K562 (cell line): ENCODE results near the gene NPDC1. TPM values are rescaled to one million over a fixed set of nuclear protein-coding genes. Genes with fewer than 3 reads are reported as not detected.

Source experiments
- CGGBP1 ChIP-seq: fragments of 250-450 bp; sonication (Bioruptor Pico); IDR thresholded peaks from 2 replicates; pipeline ENCODE4 v1.9.0; 2021; ENCODE audit warnings: mild to moderate bottlenecking
- ETV1 ChIP-seq: fragments of 450-650 bp; conservative IDR thresholded peaks from 2 replicates; pipeline ENCODE4 v1.6.1; 2016; ENCODE audit warnings: missing genetic modification characterization, control low read depth, low read depth, missing compliant biosample characterization
- GABPA ChIP-seq: fragments of 200-800 bp; sonication (Bioruptor generic); conservative IDR thresholded peaks from 2 replicates; pipeline ENCODE4 v1.6.1; 2016; ENCODE audit warnings: low read depth, missing genetic modification characterization, missing compliant biosample characterization
- GTF2E2 ChIP-seq: fragments of 200-800 bp; sonication (Bioruptor generic); IDR thresholded peaks from 2 replicates; pipeline ENCODE4 v1.6.1; 2016; ENCODE audit warnings: missing genetic modification characterization, missing compliant biosample characterization
- HCFC1 ChIP-seq: IDR thresholded peaks from 2 replicates; pipeline ENCODE4 v1.6.1; 2012; ENCODE audit warnings: low read depth, low read length, improper control_type of control experiment
- HOMEZ ChIP-seq: fragments of 250-450 bp; sonication (Bioruptor Pico); IDR thresholded peaks from 2 replicates; pipeline ENCODE4 v1.4.0; 2020; ENCODE audit warnings: mild to moderate bottlenecking, moderate library complexity
- KDM2B ChIP-seq: fragments of 250-450 bp; sonication (Bioruptor Pico); IDR thresholded peaks from 2 replicates; pipeline ENCODE4 v1.8.0; 2021; ENCODE audit warnings: mild to moderate bottlenecking, moderate library complexity
- NR2C2 ChIP-seq, 2 experiments: fragments of 200-800 bp in 1 of 2; sonication (Bioruptor generic) in 1 of 2; sonication (generic) in 1 of 2; formaldehyde crosslinking in 1 of 2; IDR thresholded peaks; 2 replicates each; pipeline versions ENCODE4 v1.6.1 to v1.8.0; 2016 to 2022; ENCODE audit warnings: mild to moderate bottlenecking in 1 of 2, missing compliant biosample characterization in 1 of 2, missing genetic modification characterization in 1 of 2, missing genetic modification reagents in 1 of 2
- POLR2AphosphoS5 ChIP-seq: IDR thresholded peaks from 2 replicates; pipeline ENCODE4 v1.6.1; 2011; ENCODE audit warnings: mild to moderate bottlenecking, low read depth, low read length, moderate library complexity; ENCODE audit not compliant: control insufficient read depth, insufficient read depth
- RBM14 ChIP-seq: fragments of 200-400 bp; formaldehyde crosslinking; IDR thresholded peaks from 2 replicates; pipeline ENCODE4 v1.6.1; 2018; ENCODE audit warnings: low read depth, mild to moderate bottlenecking, low read length, moderate library complexity, borderline replicate concordance; ENCODE audit not compliant: insufficient read depth
- RCOR1 ChIP-seq, 2 experiments: IDR thresholded peaks; 2 replicates each; pipeline ENCODE4 v1.6.1; 2012; ENCODE audit warnings: low read depth in 2 of 2, low read length in 2 of 2, borderline replicate concordance in 1 of 2, improper control_type of control experiment in 1 of 2
- STAT6 ChIP-seq: sonication (generic); formaldehyde crosslinking; IDR thresholded peaks from 2 replicates; pipeline ENCODE4 v1.8.1; 2023; ENCODE audit warnings: mild to moderate bottlenecking, missing genetic modification reagents
- THRAP3 ChIP-seq: fragments of 450-650 bp; IDR thresholded peaks from 2 replicates; pipeline ENCODE4 v1.6.1; 2016; ENCODE audit warnings: mild to moderate bottlenecking, inconsistent platforms, borderline replicate concordance
- USF1 ChIP-seq: sonication (generic); formaldehyde crosslinking; IDR thresholded peaks from 2 replicates; pipeline ENCODE4 v1.9.0; 2022; ENCODE audit warnings: mild to moderate bottlenecking, missing genetic modification reagents
- ZNF143 ChIP-seq: sonication (generic); formaldehyde crosslinking; IDR thresholded peaks from 2 replicates; pipeline ENCODE4 v1.9.0; 2022; ENCODE audit warnings: mild to moderate bottlenecking, missing genetic modification reagents
- ZNF398 ChIP-seq: fragments of 250-450 bp; sonication (Bioruptor Pico); IDR thresholded peaks from 2 replicates; pipeline ENCODE4 v1.8.0; 2021; ENCODE audit warnings: moderate library complexity, mild to moderate bottlenecking, inconsistent platforms
- ZNF41 ChIP-seq: fragments of 250-450 bp; sonication (Bioruptor Pico); conservative IDR thresholded peaks from 2 replicates; pipeline ENCODE4 v1.4.0; 2020; ENCODE audit warnings: mild to moderate bottlenecking
- ZNF431 ChIP-seq: sonication (generic); formaldehyde crosslinking; IDR thresholded peaks from 2 replicates; pipeline ENCODE4 v1.8.0; 2022; ENCODE audit warnings: mild to moderate bottlenecking, missing genetic modification reagents
- polyA plus RNA-seq, 8 experiments: library from polyadenylated mRNA; depleted of rRNA in 4 of 8; stranded (reverse) in 5 of 8; unstranded in 3 of 8; fragments of >200 nt; fragmentation: Nextera tagmentation in 2 of 8; fragmentation: Illumina TruSeq in 1 of 8; extraction: Ambion mirVana in 2 of 8; extraction: Trizol in 1 of 8; gene quantifications; 2 replicates each; pipeline versions ENCODE4 v1.2.1 to v1.2.3, GENCODE V29; 2011 to 2014; ENCODE audit warnings: inconsistent platforms in 1 of 8, missing spikeins in 1 of 8
- total RNA-seq, 7 experiments: library from RNA; depleted of rRNA in 6 of 7; stranded (reverse); fragments of >200 nt in 6 of 7; fragmentation: Illumina TruSeq in 2 of 7; extraction: Trizol in 2 of 7; gene quantifications; 2 replicates each; pipeline versions ENCODE4 v1.2.1 to v1.2.3, GENCODE V29; 2011 to 2021; ENCODE audit warnings: low replicate concordance in 1 of 7

Gene NPDC1
- total and polyA plus RNA-seq, 9 of the 15 experiments (the other 6 are each of a cell fraction or from before 2014, with no cell fraction given), result 0.06 to 2.1 (median 0.53) TPM; not detected in 3

- TF ChIP-seq CGGBP1 (CRISPR knock-in tag) (no peak), ETV1 (tag) (0 out of 2 replicates have a peak, but pooled peaks have one; percentile 6), NR2C2 (CRISPR knock-in tag; IDR thresholded peaks at IDR 0.05) (peak; percentile 23; the same call in 1 of the 2 replicates), NR2C2 (tag; IDR thresholded peaks at IDR 0.05) (peak; percentile 33), GTF2E2 (tag) (peak; percentile 84; the same call in 1 of the 2 replicates), GABPA (peak; percentile 33; the same call in 1 of the 2 replicates), ZNF398 (CRISPR knock-in tag) (no peak), ZNF41 (CRISPR knock-in tag) (no peak), HCFC1 (0 out of 2 replicates have a peak, but pooled peaks have one; percentile 50), HOMEZ (CRISPR knock-in tag) (no peak), USF1 (CRISPR knock-in tag) (peak; percentile 95), RBM14 (0 out of 2 replicates have a peak, but pooled peaks have one; percentile 83), STAT6 (CRISPR knock-in tag) (0 out of 2 replicates have a peak, but pooled peaks have one; percentile 81), ZNF143 (CRISPR knock-in tag) (no peak), POLR2AphosphoS5 (peak; percentile 41; the same call in 1 of the 2 replicates), RCOR1 (IDR thresholded peaks at IDR 0.05; ENCODE audit: borderline replicate concordance in 1 of 2, low read depth in 2 of 2, low read length in 2 of 2) (0 out of 4 replicates have a peak, but pooled peaks of 1 of the 2 experiments have one; percentile 18), ZNF431 (CRISPR knock-in tag) (0 out of 2 replicates have a peak, but pooled peaks have one; percentile 6), THRAP3 (no peak), KDM2B (no peak)
Measured at GRCh38 chr9:137086531-137087408, 40.8 kb upstream of the NPDC1 start, which contains the start of gene MAN1B1 (continued).
